Fibroblast of lung (primary cell): Measurements from ENCODE around the gene RXRA.

Experiments used
- EZH2 ChIP-seq: IDR thresholded peaks from 2 replicates; pipeline ENCODE4 v1.5.1; 2012; ENCODE audit warnings: low read length, control low read depth, mild to moderate bottlenecking; ENCODE audit errors: missing control alignments
- TF ChIP-seq, protein P1 (sequence below), 2 donors: IDR thresholded peaks in 1 of 2; conservative IDR thresholded peaks in 1 of 2; 1 replicate in 1 of 2; 2 replicates in 1 of 2; pipeline ENCODE4 v1.5.1; 2011 to 2012; ENCODE audit warnings: low read length in 2 of 2, control low read depth in 1 of 2, inconsistent platforms in 1 of 2, low read depth in 1 of 2, mild to moderate bottlenecking in 1 of 2

DNA sequence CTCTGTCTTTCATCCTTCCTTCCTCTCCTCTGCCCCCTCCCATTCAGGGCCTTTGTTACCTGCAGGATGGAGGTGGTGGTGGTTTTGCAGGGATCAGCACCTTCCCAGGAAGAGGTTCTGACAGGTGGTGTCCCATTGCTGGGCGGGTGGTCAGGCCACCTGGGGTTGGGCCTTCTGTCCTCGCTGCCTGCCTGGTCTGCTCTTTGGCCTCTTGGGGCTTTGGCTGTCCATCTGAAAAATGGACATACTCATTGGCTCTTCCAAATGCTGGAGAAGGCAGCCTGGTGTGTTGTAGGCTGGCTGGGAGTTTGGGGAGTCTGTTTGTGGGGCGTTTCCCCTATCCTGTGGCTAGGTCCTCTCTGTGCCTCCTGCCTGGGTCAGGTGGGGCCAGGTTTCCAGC, 4.3 kb downstream of the RXRA start:
- no peak for TF ChIP-seq EZH2
- TF ChIP-seq, protein P1, sequence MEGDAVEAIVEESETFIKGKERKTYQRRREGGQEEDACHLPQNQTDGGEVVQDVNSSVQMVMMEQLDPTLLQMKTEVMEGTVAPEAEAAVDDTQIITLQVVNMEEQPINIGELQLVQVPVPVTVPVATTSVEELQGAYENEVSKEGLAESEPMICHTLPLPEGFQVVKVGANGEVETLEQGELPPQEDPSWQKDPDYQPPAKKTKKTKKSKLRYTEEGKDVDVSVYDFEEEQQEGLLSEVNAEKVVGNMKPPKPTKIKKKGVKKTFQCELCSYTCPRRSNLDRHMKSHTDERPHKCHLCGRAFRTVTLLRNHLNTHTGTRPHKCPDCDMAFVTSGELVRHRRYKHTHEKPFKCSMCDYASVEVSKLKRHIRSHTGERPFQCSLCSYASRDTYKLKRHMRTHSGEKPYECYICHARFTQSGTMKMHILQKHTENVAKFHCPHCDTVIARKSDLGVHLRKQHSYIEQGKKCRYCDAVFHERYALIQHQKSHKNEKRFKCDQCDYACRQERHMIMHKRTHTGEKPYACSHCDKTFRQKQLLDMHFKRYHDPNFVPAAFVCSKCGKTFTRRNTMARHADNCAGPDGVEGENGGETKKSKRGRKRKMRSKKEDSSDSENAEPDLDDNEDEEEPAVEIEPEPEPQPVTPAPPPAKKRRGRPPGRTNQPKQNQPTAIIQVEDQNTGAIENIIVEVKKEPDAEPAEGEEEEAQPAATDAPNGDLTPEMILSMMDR (conservative IDR thresholded peaks at IDR 0.05 in 1 of 2, IDR thresholded peaks at IDR 0.05 in 1 of 2; ENCODE audit: low read depth in 1 of 2, low read length in 2 of 2) = no peak
